Neutrophil (primary cell): ENCODE data around the gene CLMN.

Experiments used
- H3K27ac ChIP-seq: fragments of 200-600 bp; sonication (generic); 2 replicates; pipeline ENCODE4 v1.5.1; 2016; ENCODE audit warnings: mild to moderate bottlenecking, moderate library complexity
- H3K27me3 ChIP-seq: fragments of 200-600 bp; sonication (generic); 2 replicates; pipeline ENCODE4 v1.6.0; 2016; ENCODE audit warnings: mild to moderate bottlenecking
- H3K36me3 ChIP-seq: fragments of 200-600 bp; sonication (generic); 2 replicates; pipeline ENCODE4 v1.5.1; 2017
- H3K4me1 ChIP-seq, 2 experiments: fragments of 200-600 bp in 1 of 2; sonication (generic) in 1 of 2; 1 replicate in 1 of 2; 2 replicates in 1 of 2; pipeline versions ENCODE4 v1.5.1 to v1.6.1; 2013 to 2016; ENCODE audit warnings: low read depth in 1 of 2, low read length in 1 of 2, mild to moderate bottlenecking in 1 of 2, moderate library complexity in 1 of 2; ENCODE audit not compliant: control insufficient read depth in 1 of 2, insufficient read depth in 1 of 2
- H3K4me3 ChIP-seq, 2 experiments: fragments of 200-600 bp in 1 of 2; sonication (generic) in 1 of 2; 1 replicate in 1 of 2; 2 replicates in 1 of 2; pipeline ENCODE4 v1.5.1; 2013 to 2016; ENCODE audit warnings: low read depth in 1 of 2, low read length in 1 of 2, mild to moderate bottlenecking in 1 of 2, moderate library complexity in 1 of 2
- H3K9me3 ChIP-seq: fragments of 200-600 bp; sonication (generic); 2 replicates; pipeline ENCODE4 v1.5.1; 2016
- CTCF ChIP-seq: fragments of 200-600 bp; sonication (generic); IDR thresholded peaks from 2 replicates; pipeline ENCODE4 v1.5.1; 2016; ENCODE audit warnings: antibody characterized with exemption

CLMN gene

GRCh38 chr14:95330591-95331370 is 11.1 kb upstream of the CLMN start:
- Histone ChIP-seq H3K27ac (no peak overlapping the region), H3K4me1 (no peaks in the 10 kb centered on the region), H3K4me3 (no peak overlapping the region), H3K36me3 (no peaks in the 10 kb centered on the region), H3K9me3 (no peaks in the 10 kb centered on the region), H3K27me3 (peaks cover 6% of the 10 kb centered on the region)
- TF ChIP-seq CTCF: no peak

- Histone ChIP-seq H3K27ac (no peak overlapping the region), H3K4me3 (no peak overlapping the region)
- TF ChIP-seq CTCF: no peak
These were observed 10.2 kb upstream of the CLMN start for GRCh38 chr14:95329941-95330340.

GRCh38 chr14:95328729-95329503 is 9.2 kb upstream of the CLMN start:
- Histone ChIP-seq H3K27me3 (peaks cover 9% of the 10 kb centered on the region), H3K36me3 (no peaks in the 10 kb centered on the region), H3K4me1 (no peaks in the 10 kb centered on the region), H3K27ac (no peak overlapping the region), H3K4me3 (no peak overlapping the region), H3K9me3 (no peaks in the 10 kb centered on the region)
- no peak for TF ChIP-seq CTCF

More at GRCh38 chr14:95329941-95330340, 10.2 kb upstream of the CLMN start:
- H3K36me3 ChIP-seq: no peaks in the 10 kb centered on the region
- H3K9me3 ChIP-seq: no peaks in the 10 kb centered on the region
- peaks cover 6% of the 10 kb centered on the region for H3K27me3 ChIP-seq
- no peaks in the 10 kb centered on the region for H3K4me1 ChIP-seq

- Histone ChIP-seq H3K4me3 (no peak overlapping the region), H3K9me3 (no peaks in the 10 kb centered on the region), H3K27me3 (peaks cover 18% of the 10 kb centered on the region), H3K4me1 (no peaks in the 10 kb centered on the region), H3K27ac (no peak overlapping the region), H3K36me3 (no peaks in the 10 kb centered on the region)
- TF ChIP-seq CTCF: no peak
These were observed 8.1 kb upstream of the CLMN start for GRCh38 chr14:95327558-95328374.

GRCh38 chr14:95326987-95327386 is 7.3 kb upstream of the CLMN start:
- no peaks in the 10 kb centered on the region for H3K9me3 ChIP-seq
- no peak overlapping the region for H3K27ac ChIP-seq
- H3K4me3 ChIP-seq: no peak overlapping the region
- no peak for TF ChIP-seq CTCF
- no peaks in the 10 kb centered on the region for H3K4me1 ChIP-seq
- H3K36me3 ChIP-seq: no peaks in the 10 kb centered on the region
- peaks cover 25% of the 10 kb centered on the region for H3K27me3 ChIP-seq
